HepG2 (cell line): ENCODE results near the gene IRS1. TPM values are rescaled to one million over a fixed set of nuclear protein-coding genes. Genes with fewer than 3 reads are reported as not detected.

Experiments
- ATAC-seq: fragments of 200-7000 bp; cut with Tn5 transposase; 3 replicates; pipeline ENCODE4 v1.9.1; 2020; ENCODE audit warnings: mild to moderate bottlenecking, moderate library complexity
- BruUV-seq: library from RNA; stranded (reverse); fragments of 400-500 nt; replicated peaks from 2 replicates; lab custom pipeline; 2021; lab: Mats Ljungman, UMichigan
- CTCF ChIA-PET: fragments of 300-600 bp; formaldehyde crosslinking; extraction: SDS; loops from one replicate; lab custom pipeline; 2021; ENCODE audit warnings: low total read pairs, inconsistent platforms, low intra/inter-chr PET ratio; lab: Yijun Ruan, JAX
- POLR2A ChIA-PET: fragments of 350-600 bp; sonication (Branson Sonifier 250); formaldehyde crosslinking; loops from one replicate; lab custom pipeline; 2020; ENCODE audit warnings: antibody characterized with exemption, inconsistent platforms; lab: Yijun Ruan, JAX
- DNase-seq: peaks from one replicate; pipeline ENCODE4 v3.0.0-alpha.2; 2015; ENCODE audit warnings: low spot score
- FAIRE-seq: peaks from 3 replicates; lab custom pipeline; 2011; peaks lifted over from hg19 to GRCh38; lab: Jason Lieb, UNC
- H2AFZ ChIP-seq: one replicate; pipeline ENCODE4 v1.6.1; 2011; ENCODE audit warnings: low read length, inconsistent platforms
- H3K27ac ChIP-seq: fragments of 300-600 bp; 3 replicates; pipeline ENCODE4 v1.8.0; 2011; ENCODE audit warnings: mixed run types, mild to moderate bottlenecking, mixed read lengths, low read length, inconsistent platforms; ENCODE audit not compliant: insufficient read depth; ENCODE audit errors: extremely low read length
- H3K27me3 ChIP-seq, 2 experiments: fragments of 200-600 bp in 1 of 2; 2 replicates in 1 of 2; 3 replicates in 1 of 2; pipeline versions ENCODE4 v1.6.0 to v1.8.0; 2011; ENCODE audit warnings: low read length in 2 of 2, mild to moderate bottlenecking in 2 of 2, moderate library complexity in 2 of 2, inconsistent platforms in 1 of 2; ENCODE audit not compliant: insufficient read depth in 2 of 2, control insufficient read depth in 1 of 2
- H3K36me3 ChIP-seq, 2 experiments: fragments of 200-600 bp in 1 of 2; replicated peaks in 1 of 2; 2 replicates in 1 of 2; 3 replicates in 1 of 2; pipeline versions ENCODE4 v1.5.1 to v1.8.0; 2011; ENCODE audit warnings: low read length in 2 of 2, inconsistent platforms in 1 of 2; ENCODE audit not compliant: insufficient read depth in 2 of 2, control insufficient read depth in 1 of 2
- H3K4me1 ChIP-seq: 2 replicates; pipeline ENCODE4 v1.5.1; 2012; ENCODE audit warnings: low read length, inconsistent platforms; ENCODE audit not compliant: insufficient read depth
- H3K4me2 ChIP-seq: 2 replicates; pipeline ENCODE4 v1.6.0; 2011; ENCODE audit warnings: low read depth, low read length, inconsistent platforms
- H3K4me3 ChIP-seq, 3 experiments: fragments of 200-600 bp in 1 of 3; sonication (generic), shearing (Covaris generic) in 1 of 3; replicated peaks in 1 of 3; 2 replicates each; pipeline ENCODE4 v1.5.1; 2011 to 2016; ENCODE audit warnings: low read length in 3 of 3, inconsistent platforms in 2 of 3, low read depth in 2 of 3, mild to moderate bottlenecking in 2 of 3, control low read depth in 1 of 3, mixed read lengths in 1 of 3; ENCODE audit not compliant: insufficient read depth in 1 of 3
- H3K79me2 ChIP-seq: one replicate; pipeline ENCODE4 v1.6.1; 2011; ENCODE audit warnings: low read length, inconsistent platforms; ENCODE audit not compliant: insufficient read depth
- H3K9ac ChIP-seq: 2 replicates; pipeline ENCODE4 v1.6.0; 2011; ENCODE audit warnings: mild to moderate bottlenecking, low read depth, low read length, inconsistent platforms; ENCODE audit not compliant: insufficient read depth
- H3K9me3 ChIP-seq: 2 replicates; pipeline ENCODE4 v1.5.1; 2012; ENCODE audit warnings: mild to moderate bottlenecking, low read length
- H4K20me1 ChIP-seq: 2 replicates; pipeline ENCODE4 v1.6.0; 2011; ENCODE audit warnings: inconsistent platforms, mild to moderate bottlenecking, low read length, moderate library complexity; ENCODE audit not compliant: insufficient read depth
- ARID2 ChIP-seq: sonication (generic); formaldehyde crosslinking; IDR thresholded peaks from 2 replicates; pipeline ENCODE4 v1.8.1; 2022; ENCODE audit warnings: mild to moderate bottlenecking, missing genetic modification reagents, borderline replicate concordance
- FOXA1 ChIP-seq, 2 experiments: fragments of 450-650 bp in 1 of 2; sonication (generic) in 1 of 2; formaldehyde crosslinking in 1 of 2; IDR thresholded peaks; 2 replicates each; pipeline versions ENCODE4 v1.4.0 to v1.6.1; 2016 to 2020; ENCODE audit warnings: missing genetic modification reagents in 1 of 2
- GABPA ChIP-seq, 2 experiments: IDR thresholded peaks; 2 replicates each; pipeline ENCODE4 v1.6.1; 2011 to 2016; ENCODE audit warnings: low read depth in 2 of 2, low read length in 1 of 2, missing biosample characterization in 1 of 2, missing genetic modification characterization in 1 of 2
- HMG20A ChIP-seq: IDR thresholded peaks from 2 replicates; pipeline ENCODE4 v1.6.1; 2016; ENCODE audit warnings: borderline replicate concordance
- NR2C2 ChIP-seq: sonication (generic); formaldehyde crosslinking; IDR thresholded peaks from 2 replicates; pipeline ENCODE4 v1.4.0; 2020; ENCODE audit warnings: missing genetic modification reagents, mild to moderate bottlenecking, moderate library complexity, borderline replicate concordance
- NR2F2 ChIP-seq: IDR thresholded peaks from 2 replicates; pipeline ENCODE4 v1.6.1; 2012; ENCODE audit warnings: low read depth, inconsistent platforms, borderline replicate concordance
- NR2F6 ChIP-seq, 2 experiments: IDR thresholded peaks; 2 replicates each; pipeline ENCODE4 v1.6.1; 2016; ENCODE audit warnings: antibody characterized with exemption in 1 of 2, mild to moderate bottlenecking in 1 of 2
- PPARG ChIP-seq: conservative IDR thresholded peaks from 2 replicates; pipeline ENCODE4 v1.6.1; 2016; ENCODE audit warnings: missing biosample characterization, missing genetic modification reagents
- RARA ChIP-seq: IDR thresholded peaks from 2 replicates; pipeline ENCODE4 v1.6.1; 2016; ENCODE audit warnings: missing genetic modification reagents, missing compliant biosample characterization
- RXRA ChIP-seq: sonication (generic); formaldehyde crosslinking; IDR thresholded peaks from 2 replicates; pipeline ENCODE4 v1.5.1; 2020; ENCODE audit warnings: missing genetic modification reagents
- RXRB ChIP-seq: IDR thresholded peaks from 2 replicates; pipeline ENCODE4 v1.6.1; 2016; ENCODE audit warnings: borderline replicate concordance, missing genetic modification reagents, missing compliant biosample characterization
- SMYD3 ChIP-seq: sonication (generic); formaldehyde crosslinking; IDR thresholded peaks from 2 replicates; pipeline ENCODE4 v1.8.1; 2023; ENCODE audit warnings: mild to moderate bottlenecking, missing genetic modification reagents
- SOX13 ChIP-seq, 3 experiments: fragments of 450-650 bp in 1 of 3; sonication (generic) in 1 of 3; formaldehyde crosslinking in 1 of 3; IDR thresholded peaks in 2 of 3; conservative IDR thresholded peaks in 1 of 3; 2 replicates each; pipeline versions ENCODE4 v1.5.0 to v1.6.1; 2016 to 2020; ENCODE audit warnings: antibody characterized with exemption in 1 of 3, mild to moderate bottlenecking in 1 of 3, missing compliant biosample characterization in 1 of 3, missing genetic modification reagents in 1 of 3, moderate library complexity in 1 of 3
- SOX5 ChIP-seq: IDR thresholded peaks from 2 replicates; pipeline ENCODE4 v1.6.1; 2016; ENCODE audit warnings: borderline replicate concordance
- SOX6 ChIP-seq, 2 experiments: fragments of 450-650 bp in 1 of 2; sonication (generic) in 1 of 2; formaldehyde crosslinking in 1 of 2; IDR thresholded peaks; 2 replicates each; pipeline versions ENCODE4 v1.4.0 to v1.6.1; 2017 to 2020; ENCODE audit warnings: antibody characterized with exemption in 1 of 2, mild to moderate bottlenecking in 1 of 2, missing genetic modification reagents in 1 of 2
- TBP ChIP-seq: sonication (generic); formaldehyde crosslinking; IDR thresholded peaks from 2 replicates; pipeline ENCODE4 v1.5.0; 2020; ENCODE audit warnings: missing genetic modification reagents
- TCF7L2 ChIP-seq: IDR thresholded peaks from 2 replicates; pipeline ENCODE4 v1.6.1; 2011; ENCODE audit warnings: mild to moderate bottlenecking, low read depth, low read length, moderate library complexity
- U2AF1 ChIP-seq: fragments of 200-400 bp; formaldehyde crosslinking; optimal IDR thresholded peaks from 2 replicates; pipeline ENCODE3; 2017; ENCODE audit warnings: mild to moderate bottlenecking, low read depth, low read length
- ZBTB37 ChIP-seq: sonication (generic); formaldehyde crosslinking; IDR thresholded peaks from 2 replicates; pipeline ENCODE4 v1.4.0; 2020; ENCODE audit warnings: mild to moderate bottlenecking, missing genetic modification reagents
- ZNF605 ChIP-seq: sonication (generic); formaldehyde crosslinking; IDR thresholded peaks from 2 replicates; pipeline ENCODE4 v1.8.0; 2022; ENCODE audit warnings: mild to moderate bottlenecking, missing genetic modification reagents
- ZNF619 ChIP-seq: sonication (generic); formaldehyde crosslinking; IDR thresholded peaks from 2 replicates; pipeline ENCODE4 v1.4.0; 2020; ENCODE audit warnings: mild to moderate bottlenecking, missing genetic modification reagents
- ZSCAN5A ChIP-seq: sonication (generic); formaldehyde crosslinking; IDR thresholded peaks from 2 replicates; pipeline ENCODE4 v1.8.0; 2022; ENCODE audit warnings: mild to moderate bottlenecking, missing genetic modification reagents, borderline replicate concordance
- WGBS: methylation state at CpG from one replicate; pipeline ENCODE4 v1.1.6; 2017; ENCODE audit warnings: low lambda C conversion rate; 5-methylcytosine and 5-hydroxymethylcytosine counted together
- in situ Hi-C: cut with HindIII; loops from 2 replicates; pipeline ENCODE4 v1.10.0; 2017; ENCODE audit warnings: low pct_unique_long_range_greater_than_20kb; ENCODE audit not compliant: extremely low pct_ligation_motif_present
- intact Hi-C: fragments of 100-400 bp; cut with micrococcal nuclease; formaldehyde crosslinking; loops from one replicate; pipeline ENCODE4 v1.10.0; 2022; ENCODE audit not compliant: unreplicated experiment
- polyA plus RNA-seq, 8 experiments: library from polyadenylated mRNA; depleted of rRNA in 3 of 8; stranded (reverse) in 7 of 8; unstranded in 1 of 8; fragments of >200 nt; fragmentation: Illumina TruSeq in 4 of 8; extraction: Trizol in 4 of 8; gene quantifications; 2 replicates each; pipeline versions ENCODE4 v1.2.1 to v1.2.3, GENCODE V29; 2011 to 2016; ENCODE audit warnings: low read depth in 4 of 8, missing spikeins in 1 of 8, mixed read lengths in 1 of 8; ENCODE audit not compliant: insufficient read depth in 1 of 8
- total RNA-seq, 5 experiments: library from RNA; depleted of rRNA; stranded (reverse); fragments of >200 nt; fragmentation: Illumina TruSeq; extraction: Trizol; gene quantifications; 2 replicates each; pipeline ENCODE4 v1.2.3, GENCODE V29; 2016; ENCODE audit warnings: low read depth in 1 of 5

IRS1 gene
- total and polyA plus RNA-seq, 2 of the 13 experiments (the other 11 are each of a cell fraction or from before 2014, with no cell fraction given), result 8.7 to 9.0 TPM

DNA sequence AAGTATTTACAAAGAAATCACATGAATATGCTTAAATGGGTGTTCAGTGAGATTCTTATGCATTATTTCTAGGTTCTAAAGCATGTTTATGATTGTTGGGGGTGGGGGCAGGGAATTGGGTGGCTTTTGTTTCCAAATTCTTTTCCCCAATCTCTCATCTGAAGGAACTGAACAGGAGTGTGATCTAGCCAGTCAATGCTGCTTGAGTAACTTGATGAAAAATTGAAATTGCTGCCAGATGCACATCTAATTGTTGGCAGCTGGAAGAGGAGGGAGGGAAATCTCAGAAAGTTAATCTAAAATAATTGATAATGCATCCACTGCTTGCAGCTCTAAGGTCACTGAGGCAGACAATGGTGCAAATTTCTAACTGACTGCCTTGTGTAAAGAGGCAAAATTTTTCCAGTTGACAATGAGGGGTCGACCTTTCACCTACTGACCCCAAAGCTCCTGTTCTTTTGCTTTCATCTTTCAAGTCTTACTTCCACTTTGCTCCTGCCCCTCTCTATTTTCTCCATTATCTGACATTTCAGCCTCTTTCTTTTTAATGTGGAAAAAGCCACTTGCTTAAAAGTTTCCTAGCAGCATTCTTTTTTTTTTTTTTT, 53.3 kb downstream of the IRS1 start:
- H3K4me3 ChIP-seq, result no peak overlapping the region
- CTCF ChIA-PET, result no interaction called here
- in situ Hi-C loops, result no loop called here

More for the DNA sequence above, 53.3 kb downstream of the IRS1 start:
- DNase-seq (peak; percentile 33), FAIRE-seq (peak; percentile 40), ATAC-seq (no peak)
- POLR2A ChIA-PET, result no interaction called here
- TF ChIP-seq TBP (CRISPR knock-in tag) (no peak), NR2F2 (peak; percentile 84), NR2C2 (peak; percentile 46; the same call in 1 of the 2 replicates), RXRA (CRISPR knock-in tag) (peak; percentile 22; the same call in 1 of the 2 replicates), RXRB (CRISPR knock-in tag) (peak; percentile 87), FOXA1 (IDR thresholded peaks at IDR 0.05) (no peak), FOXA1 (CRISPR knock-in tag; IDR thresholded peaks at IDR 0.05) (0 out of 2 replicates have a peak, but pooled peaks have one; percentile 5), ZSCAN5A (CRISPR knock-in tag) (0 out of 2 replicates have a peak, but pooled peaks have one; percentile 40), RARA (CRISPR knock-in tag) (peak; percentile 68), ZNF605 (CRISPR knock-in tag) (no peak), SOX5 (peak; percentile 51; the same call in 1 of the 2 replicates), ZNF619 (CRISPR knock-in tag) (no peak), GABPA (IDR thresholded peaks at IDR 0.05; ENCODE audit: low read depth, low read length) (no peak), GABPA (CRISPR knock-in tag; IDR thresholded peaks at IDR 0.05; ENCODE audit: low read depth) (no peak), SMYD3 (0 out of 2 replicates have a peak, but pooled peaks have one; percentile 37), ZBTB37 (CRISPR knock-in tag) (no peak), TCF7L2 (no peak), NR2F6 (IDR thresholded peaks at IDR 0.05) (peak; percentile 84), NR2F6 (CRISPR knock-in tag; IDR thresholded peaks at IDR 0.05) (peak; percentile 78), PPARG (CRISPR knock-in tag) (peak; percentile 91), ARID2 (0 out of 2 replicates have a peak, but pooled peaks have one; percentile 35), SOX6 (IDR thresholded peaks at IDR 0.05) (no peak), SOX6 (CRISPR knock-in tag; IDR thresholded peaks at IDR 0.05) (peak; percentile 50; the same call in 1 of the 2 replicates), HMG20A (CRISPR knock-in tag) (peak; percentile 19; the same call in 1 of the 2 replicates), SOX13 (IDR thresholded peaks at IDR 0.05) (no peak), SOX13 (CRISPR knock-in tag; conservative IDR thresholded peaks at IDR 0.05 in 1 of 2, IDR thresholded peaks at IDR 0.05 in 1 of 2) (peak in 1 of 2 experiments; percentile 81; a peak in 2 of 4 replicates), U2AF1 (no peak)
- 73% methylated on average over 1 of the region's 1 CpG for WGBS
- Histone ChIP-seq H3K9me3 (peaks cover 7% of the 10 kb centered on the region; the same call in 1 of the 2 replicates), H2AFZ (no peak overlapping the region), H3K27me3 (no peaks in the 10 kb centered on the region), H3K4me2 (no peak overlapping the region), H3K4me1 (peaks cover 23% of the 10 kb centered on the region), H4K20me1 (no peaks in the 10 kb centered on the region), H3K27ac (no peak overlapping the region), H3K79me2 (peaks cover 2% of the 10 kb centered on the region), H3K9ac (no peak overlapping the region), H3K36me3 (peaks cover 0 to 4% of the 10 kb centered on the region in 2 experiments; a peak in 1 of 5 replicates)
- intact Hi-C loops, result no loop called here
- no TSS peak for BruUV-seq
